H9 (cell line): Measurements from ENCODE around the gene MKI67. TPM values are rescaled to one million over a fixed set of nuclear protein-coding genes. Genes with fewer than 3 reads are reported as not detected.
A peak's percentile ranks its signal among the peaks of the same experiment; 100 is the strongest.

Experiments used
- DNase-seq: peaks from one replicate; pipeline ENCODE4 v3.0.0-alpha.2; 2017
- H2AFZ ChIP-seq: one replicate; pipeline ENCODE4 v1.6.1; 2013; ENCODE audit warnings: mild to moderate bottlenecking, low read length, control low read depth, moderate library complexity
- H2AK5ac ChIP-seq: 2 replicates; pipeline ENCODE4 v1.6.1; 2013; ENCODE audit warnings: low read length, control low read depth, mixed read lengths; ENCODE audit not compliant: insufficient read length
- H2BK120ac ChIP-seq: one replicate; pipeline ENCODE4 v1.6.1; 2013; ENCODE audit warnings: low read depth, mild to moderate bottlenecking, low read length, control low read depth, inconsistent platforms; ENCODE audit not compliant: poor library complexity, severe bottlenecking
- H2BK12ac ChIP-seq: 2 replicates; pipeline ENCODE4 v1.6.1; 2013; ENCODE audit warnings: low read length, control low read depth, mixed read lengths, low read depth; ENCODE audit not compliant: insufficient read length
- H2BK15ac ChIP-seq: 2 replicates; pipeline ENCODE4 v1.6.1; 2013; ENCODE audit warnings: low read depth, low read length, control low read depth
- H2BK20ac ChIP-seq: one replicate; pipeline ENCODE4 v1.6.1; 2013; ENCODE audit warnings: low read depth, mild to moderate bottlenecking, low read length, control low read depth, inconsistent platforms; ENCODE audit not compliant: poor library complexity, severe bottlenecking
- H2BK5ac ChIP-seq: 2 replicates; pipeline ENCODE4 v1.6.1; 2013; ENCODE audit warnings: low read length, control low read depth, mixed read lengths; ENCODE audit not compliant: insufficient read length
- H3K14ac ChIP-seq: 2 replicates; pipeline ENCODE4 v1.6.1; 2013; ENCODE audit warnings: low read length, control low read depth; ENCODE audit not compliant: insufficient read depth
- H3K18ac ChIP-seq: 2 replicates; pipeline ENCODE4 v1.6.1; 2013; ENCODE audit warnings: low read depth, mild to moderate bottlenecking, mixed read lengths, low read length, control low read depth; ENCODE audit not compliant: insufficient read length
- H3K23ac ChIP-seq: 2 replicates; pipeline ENCODE4 v1.6.1; 2013; ENCODE audit warnings: low read length, control low read depth, mixed read lengths, low read depth; ENCODE audit not compliant: insufficient read length
- H3K23me2 ChIP-seq: 2 replicates; pipeline ENCODE4 v1.6.1; 2013; ENCODE audit warnings: low read depth, mild to moderate bottlenecking, mixed read lengths, low read length, control low read depth; ENCODE audit not compliant: insufficient read length, poor library complexity, severe bottlenecking
- H3K27ac ChIP-seq: 2 replicates; pipeline ENCODE4 v1.5.1; 2013; ENCODE audit warnings: low read length, control low read depth, mixed read lengths, low read depth; ENCODE audit not compliant: insufficient read length
- H3K27me3 ChIP-seq: 2 replicates; pipeline ENCODE4 v1.6.1; 2013; ENCODE audit warnings: low read length, control low read depth, inconsistent platforms; ENCODE audit not compliant: insufficient read depth
- H3K4ac ChIP-seq: 2 replicates; pipeline ENCODE4 v1.6.1; 2013; ENCODE audit warnings: low read depth, mild to moderate bottlenecking, control low read depth, inconsistent platforms, low read length, moderate library complexity
- H3K4me1 ChIP-seq: 2 replicates; pipeline ENCODE4 v1.6.1; 2013; ENCODE audit warnings: low read length, control low read depth, inconsistent platforms; ENCODE audit not compliant: insufficient read depth
- H3K4me2 ChIP-seq: 2 replicates; pipeline ENCODE4 v1.6.1; 2013; ENCODE audit warnings: low read length, control low read depth, mixed read lengths; ENCODE audit not compliant: insufficient read length, insufficient read depth
- H3K56ac ChIP-seq: 2 replicates; pipeline ENCODE4 v1.6.1; 2013; ENCODE audit warnings: low read depth, mild to moderate bottlenecking, mixed read lengths, low read length, control low read depth; ENCODE audit not compliant: insufficient read length
- H3K79me1 ChIP-seq: 2 replicates; pipeline ENCODE4 v1.6.1; 2013; ENCODE audit warnings: low read depth, mild to moderate bottlenecking, moderate library complexity, low read length, control low read depth, inconsistent platforms; ENCODE audit not compliant: insufficient read depth, poor library complexity, severe bottlenecking
- H3K79me2 ChIP-seq: 2 replicates; pipeline ENCODE4 v1.6.1; 2013; ENCODE audit warnings: low read length, control low read depth, inconsistent platforms; ENCODE audit not compliant: insufficient read depth
- H3K9ac ChIP-seq: 2 replicates; pipeline ENCODE4 v1.6.1; 2013; ENCODE audit warnings: low read length, control low read depth, mixed read lengths; ENCODE audit not compliant: insufficient read length; ENCODE audit errors: extremely low read depth
- H3K9me3 ChIP-seq: one replicate; pipeline ENCODE4 v1.6.1; 2013; ENCODE audit warnings: low read depth, low read length, inconsistent platforms; ENCODE audit not compliant: control insufficient read depth
- H3T11ph ChIP-seq: one replicate; pipeline ENCODE4 v1.6.1; 2013; ENCODE audit warnings: mild to moderate bottlenecking, low read length, control low read depth, inconsistent platforms
- H4K20me1 ChIP-seq: one replicate; pipeline ENCODE4 v1.6.1; 2013; ENCODE audit not compliant: control insufficient read depth, insufficient read length, insufficient read depth
- H4K5ac ChIP-seq: 2 replicates; pipeline ENCODE4 v1.6.1; 2013; ENCODE audit warnings: low read depth, mild to moderate bottlenecking, mixed read lengths, low read length, control low read depth; ENCODE audit not compliant: insufficient read length
- H4K8ac ChIP-seq: replicated peaks from 2 replicates; pipeline ENCODE4 v1.6.1; 2013; ENCODE audit warnings: low read length, control low read depth, mixed read lengths, low read depth; ENCODE audit not compliant: insufficient read length
- H4K91ac ChIP-seq: 2 replicates; pipeline ENCODE4 v1.6.1; 2013; ENCODE audit warnings: low read depth, mild to moderate bottlenecking, moderate library complexity, mixed read lengths, low read length, control low read depth; ENCODE audit not compliant: insufficient read length
- H3K27ac Mint-ChIP-seq, 3 experiments: 2 replicates in 2 of 3; 3 replicates in 1 of 3; pipeline ENCODE4 v1.8.0; 2020 to 2021; ENCODE audit warnings: mixed read lengths in 3 of 3, mild to moderate bottlenecking in 1 of 3, moderate library complexity in 1 of 3
- H3K27me3 Mint-ChIP-seq: 2 replicates; pipeline ENCODE4 v1.8.0; 2021; ENCODE audit warnings: low read depth, mild to moderate bottlenecking, moderate library complexity, mixed read lengths
- H3K36me3 Mint-ChIP-seq, 3 experiments: 2 replicates in 2 of 3; 3 replicates in 1 of 3; pipeline ENCODE4 v1.8.0; 2020 to 2021; ENCODE audit warnings: low read depth in 3 of 3, mixed read lengths in 3 of 3; ENCODE audit not compliant: insufficient read depth in 1 of 3
- H3K4me1 Mint-ChIP-seq, 2 experiments: 2 replicates each; pipeline ENCODE4 v1.8.0; 2020; ENCODE audit warnings: mixed read lengths in 2 of 2
- H3K4me3 Mint-ChIP-seq, 2 experiments: 2 replicates in 1 of 2; 3 replicates in 1 of 2; pipeline ENCODE4 v1.8.0; 2020 to 2021; ENCODE audit warnings: mild to moderate bottlenecking in 2 of 2, mixed read lengths in 2 of 2, moderate library complexity in 1 of 2
- H3K9me3 Mint-ChIP-seq, 2 experiments: 2 replicates in 1 of 2; 3 replicates in 1 of 2; pipeline ENCODE4 v1.8.0; 2020; ENCODE audit warnings: mild to moderate bottlenecking in 2 of 2, mixed read lengths in 2 of 2, moderate library complexity in 1 of 2
- WGBS: extraction: QIAGEN DNeasy Blood & Tissue Kit; methylation state at CpG from one replicate; pipeline ENCODE4 v1.1.7; 2013; ENCODE audit warnings: missing lambda C conversion rate, low lambda C conversion rate, mixed read lengths; ENCODE audit not compliant: insufficient read length; ENCODE audit errors: extremely low coverage; 5-methylcytosine and 5-hydroxymethylcytosine counted together
- total RNA-seq: library from RNA; stranded (reverse); gene quantifications from 2 replicates; pipeline ENCODE4 v1.2.1, GENCODE V29; 2021
- TF ChIP-seq, protein P1 (sequence below): fragments of 200-600 bp; sonication (generic); conservative IDR thresholded peaks from 3 replicates; pipeline ENCODE4 v1.8.0; 2021; ENCODE audit warnings: antibody characterized with exemption, mild to moderate bottlenecking

Gene MKI67
- total RNA-seq, 1 experiment from 2014 or later: 108 TPM

- Histone ChIP-seq H2BK5ac (no peak overlapping the region), H3K79me2 (no peaks in the 10 kb centered on the region), H3K14ac (no peak overlapping the region), H3K27me3 (no peaks in the 10 kb centered on the region), H2BK20ac (no peak overlapping the region), H2BK15ac (no peak overlapping the region), H3T11ph (no peak overlapping the region), H3K9ac (no peak overlapping the region), H3K4me1 (peaks cover 2% of the 10 kb centered on the region; the same call in 1 of the 2 replicates), H4K5ac (no peak overlapping the region), H2BK120ac (no peak overlapping the region), H3K18ac (no peak overlapping the region), H3K23ac (no peak overlapping the region), H2BK12ac (no peak overlapping the region), H4K91ac (no peak overlapping the region), H3K79me1 (no peaks in the 10 kb centered on the region), H3K56ac (no peak overlapping the region), H4K20me1 (no peaks in the 10 kb centered on the region), H3K4ac (no peak overlapping the region), H3K27ac (no peak overlapping the region), H2AK5ac (no peak overlapping the region), H3K9me3 (no peaks in the 10 kb centered on the region), H2AFZ (no peak overlapping the region), H4K8ac (no peak overlapping the region), H3K23me2 (no peaks in the 10 kb centered on the region), H3K4me2 (no peak overlapping the region)
- no peaks in the 10 kb centered on the region for H3K9me3 Mint-ChIP-seq
- H3K36me3 Mint-ChIP-seq: no peaks in the 10 kb centered on the region; a peak in 1 of 7 replicates
- H3K27me3 Mint-ChIP-seq: no peaks in the 10 kb centered on the region
- no peak overlapping the region for H3K4me3 Mint-ChIP-seq
- peaks cover 26 to 27% of the 10 kb centered on the region in 2 experiments for H3K4me1 Mint-ChIP-seq
- H3K27ac Mint-ChIP-seq: peak overlapping the region in 1 of 3 experiments; percentile 40; a peak in 4 of 7 replicates
- TF ChIP-seq, protein P1, sequence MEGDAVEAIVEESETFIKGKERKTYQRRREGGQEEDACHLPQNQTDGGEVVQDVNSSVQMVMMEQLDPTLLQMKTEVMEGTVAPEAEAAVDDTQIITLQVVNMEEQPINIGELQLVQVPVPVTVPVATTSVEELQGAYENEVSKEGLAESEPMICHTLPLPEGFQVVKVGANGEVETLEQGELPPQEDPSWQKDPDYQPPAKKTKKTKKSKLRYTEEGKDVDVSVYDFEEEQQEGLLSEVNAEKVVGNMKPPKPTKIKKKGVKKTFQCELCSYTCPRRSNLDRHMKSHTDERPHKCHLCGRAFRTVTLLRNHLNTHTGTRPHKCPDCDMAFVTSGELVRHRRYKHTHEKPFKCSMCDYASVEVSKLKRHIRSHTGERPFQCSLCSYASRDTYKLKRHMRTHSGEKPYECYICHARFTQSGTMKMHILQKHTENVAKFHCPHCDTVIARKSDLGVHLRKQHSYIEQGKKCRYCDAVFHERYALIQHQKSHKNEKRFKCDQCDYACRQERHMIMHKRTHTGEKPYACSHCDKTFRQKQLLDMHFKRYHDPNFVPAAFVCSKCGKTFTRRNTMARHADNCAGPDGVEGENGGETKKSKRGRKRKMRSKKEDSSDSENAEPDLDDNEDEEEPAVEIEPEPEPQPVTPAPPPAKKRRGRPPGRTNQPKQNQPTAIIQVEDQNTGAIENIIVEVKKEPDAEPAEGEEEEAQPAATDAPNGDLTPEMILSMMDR: no peak
- no peak for DNase-seq
- no CpG with 5 or more reads among the region's 9 CpGs for WGBS
These were observed 65.6 kb downstream of the MKI67 start for GRCh38 chr10:128060341-128061250.
